ENCODE measurements around the gene ITPR1.

ITPR1 gene

GRCh38 chr3:4615750-4616149 lies 122.6 kb downstream of the ITPR1 start:
- ChIA-PET CTCF (interaction anchor here (0.7 to 0.9 kb wide), 3 partner anchors 18 to 265 kb away, joined by 3 read pairs; no protein-coding TSS in a partner anchor), POLR2A (no interaction called here)
- H3K4me1 ChIP-seq (ENCODE audit: control insufficient read depth, insufficient read depth, low read length): no peaks in the 10 kb centered on the region
- H3K36me3 ChIP-seq (ENCODE audit: control insufficient read depth in 2 of 2, insufficient read depth in 1 of 2, low read length in 2 of 2): no peaks in the 10 kb centered on the region
- no peaks in the 10 kb centered on the region for H3K9me3 ChIP-seq (ENCODE audit: control insufficient read depth, insufficient read depth, low read depth, low read length)
- peak; percentile 41; the same call in 1 of the 2 replicates for TF ChIP-seq PRDM6 (tag by site-specific recombination; IDR thresholded peaks at IDR 0.05)
- TF ChIP-seq ZBTB20 (tag by site-specific recombination; IDR thresholded peaks at IDR 0.05): no peak
- no peak for TF ChIP-seq ZNF785 (tag by site-specific recombination; IDR thresholded peaks at IDR 0.05)
- no peak for TF ChIP-seq ZNF214 (tag by site-specific recombination; IDR thresholded peaks at IDR 0.05; ENCODE audit: borderline replicate concordance)
- peak; percentile 84 for TF ChIP-seq SP7 (tag by site-specific recombination; IDR thresholded peaks at IDR 0.05)
- TF ChIP-seq ZNF391 (tag by site-specific recombination; IDR thresholded peaks at IDR 0.05; ENCODE audit: borderline replicate concordance, low read depth): no peak
- no peak for TF ChIP-seq ZNF585B (tag by site-specific recombination; IDR thresholded peaks at IDR 0.05)
- no peak for TF ChIP-seq ZNF473 (tag by site-specific recombination; IDR thresholded peaks at IDR 0.05)
- TF ChIP-seq ZBTB6 (tag by site-specific recombination; IDR thresholded peaks at IDR 0.05): no peak
- no peak for TF ChIP-seq ZNF571 (tag by site-specific recombination; IDR thresholded peaks at IDR 0.05)
- H3K27ac ChIP-seq (ENCODE audit: extremely low read depth, low read depth, low read length): no peak overlapping the region
- no peak overlapping the region for H3K4me3 ChIP-seq (ENCODE audit: low read depth, low read length)

- no peak overlapping the region for H3K4me3 ChIP-seq (ENCODE audit: low read depth, low read length)
- no peaks in the 10 kb centered on the region for H3K9me3 ChIP-seq (ENCODE audit: control insufficient read depth, insufficient read depth, low read depth, low read length)
- CTCF ChIA-PET: interaction anchor here (1.1 kb wide), 1 partner anchor 10 kb away, joined by 7 read pairs; no protein-coding TSS in a partner anchor
- POLR2A ChIA-PET: no interaction called here
- no peaks in the 10 kb centered on the region for H3K4me1 ChIP-seq (ENCODE audit: control insufficient read depth, insufficient read depth, low read length)
- peaks cover 0 to 2% of the 10 kb centered on the region in 2 experiments; a peak in 1 of 3 replicates for H3K36me3 ChIP-seq (ENCODE audit: control insufficient read depth in 2 of 2, insufficient read depth in 1 of 2, low read length in 2 of 2)
- no peak overlapping the region for H3K27ac ChIP-seq (ENCODE audit: extremely low read depth, low read depth, low read length)
- TF ChIP-seq ZNF544 (tag by site-specific recombination; IDR thresholded peaks at IDR 0.05) (no peak), PRDM10 (tag by site-specific recombination; IDR thresholded peaks at IDR 0.05) (no peak), REST (tag by site-specific recombination; IDR thresholded peaks at IDR 0.05) (no peak), ZBTB1 (tag by site-specific recombination; IDR thresholded peaks at IDR 0.05) (no peak), ZNF777 (tag by site-specific recombination; IDR thresholded peaks at IDR 0.05; ENCODE audit: borderline replicate concordance) (no peak), ZBTB20 (tag by site-specific recombination; IDR thresholded peaks at IDR 0.05) (no peak), KLF8 (tag by site-specific recombination; IDR thresholded peaks at IDR 0.05) (no peak), ZNF626 (tag by site-specific recombination; IDR thresholded peaks at IDR 0.05) (no peak), HOXD13 (CRISPR knock-in tag; IDR thresholded peaks at IDR 0.05; ENCODE audit: borderline replicate concordance) (no peak), ZNF121 (tag by site-specific recombination; IDR thresholded peaks at IDR 0.05) (no peak), ZNF350 (tag by site-specific recombination; IDR thresholded peaks at IDR 0.05) (no peak), PBX3 (CRISPR knock-in tag; IDR thresholded peaks at IDR 0.05) (no peak), ZNF610 (tag by site-specific recombination; IDR thresholded peaks at IDR 0.05; ENCODE audit: borderline replicate concordance) (no peak), ZNF510 (tag by site-specific recombination; IDR thresholded peaks at IDR 0.05; ENCODE audit: insufficient replicate concordance) (no peak), SP2 (tag by site-specific recombination; IDR thresholded peaks at IDR 0.05) (no peak)
Observed at GRCh38 chr3:4623421-4623999, 130.4 kb downstream of the ITPR1 start.

Measured in HEK293 (cell line).